Liver (tissue), 9 donors: Measurements from ENCODE around the gene POU6F2. TPM values are rescaled to one million over a fixed set of nuclear protein-coding genes. Genes with fewer than 3 reads are reported as not detected.

Experiments
- DNase-seq: peaks from one replicate; pipeline ENCODE4 v3.0.0-alpha.2; 2017; ENCODE audit warnings: low spot score
- H3K27ac ChIP-seq, 2 donors: one replicate each; pipeline ENCODE4 v1.7.0; 2013; ENCODE audit warnings: inconsistent platforms in 2 of 2, low read length in 2 of 2, control low read depth in 1 of 2, low read depth in 1 of 2, mild to moderate bottlenecking in 1 of 2
- H3K27me3 ChIP-seq, 4 donors: one replicate each; pipeline versions ENCODE4 v1.6.1 to v1.7.0; 2013; ENCODE audit warnings: low read length in 3 of 4, inconsistent platforms in 1 of 4, mild to moderate bottlenecking in 1 of 4, moderate library complexity in 1 of 4; ENCODE audit not compliant: control insufficient read depth in 4 of 4, insufficient read depth in 4 of 4
- H3K36me3 ChIP-seq, 4 donors: one replicate each; pipeline versions ENCODE4 v1.6.1 to v1.7.0; 2013; ENCODE audit warnings: low read length in 3 of 4, mild to moderate bottlenecking in 3 of 4, low read depth in 1 of 4, moderate library complexity in 1 of 4; ENCODE audit not compliant: control insufficient read depth in 4 of 4, insufficient read depth in 3 of 4
- H3K4me1 ChIP-seq, 4 donors: one replicate each; pipeline versions ENCODE4 v1.6.1 to v1.7.0; 2013; ENCODE audit warnings: low read length in 3 of 4, mild to moderate bottlenecking in 3 of 4, moderate library complexity in 1 of 4; ENCODE audit not compliant: control insufficient read depth in 4 of 4, insufficient read depth in 4 of 4
- H3K4me3 ChIP-seq, 3 donors: one replicate each; pipeline versions ENCODE4 v1.6.1 to v1.7.0; 2013; ENCODE audit warnings: low read length in 3 of 3, control low read depth in 1 of 3, low read depth in 1 of 3, mild to moderate bottlenecking in 1 of 3
- H3K9ac ChIP-seq, 2 donors: one replicate each; pipeline ENCODE4 v1.7.0; 2013; ENCODE audit warnings: low read length in 2 of 2, mild to moderate bottlenecking in 2 of 2, moderate library complexity in 2 of 2, control low read depth in 1 of 2, low read depth in 1 of 2
- H3K9me3 ChIP-seq, 4 donors: one replicate each; pipeline versions ENCODE4 v1.6.1 to v1.7.0; 2013; ENCODE audit warnings: low read length in 3 of 4; ENCODE audit not compliant: control insufficient read depth in 4 of 4
- CTCF ChIP-seq: fragments of 150-350 bp; IDR thresholded peaks from 2 replicates; pipeline ENCODE4 v1.5.1; 2017; ENCODE audit warnings: improper control_type of control experiment, low read depth, low read length; ENCODE audit not compliant: missing input control
- EGR1 ChIP-seq, 2 donors: IDR thresholded peaks; 2 replicates each; pipeline ENCODE4 v1.6.1; 2016 to 2018; ENCODE audit warnings: antibody characterized with exemption in 2 of 2, low read depth in 2 of 2
- FOXA1 ChIP-seq: IDR thresholded peaks from 2 replicates; pipeline ENCODE4 v1.6.1; 2016; ENCODE audit warnings: antibody characterized with exemption
- FOXA2 ChIP-seq: IDR thresholded peaks from 2 replicates; pipeline ENCODE4 v1.6.1; 2016; ENCODE audit warnings: antibody characterized with exemption
- HNF4A ChIP-seq, 2 donors: conservative IDR thresholded peaks; 2 replicates each; pipeline ENCODE4 v1.6.1; 2016; ENCODE audit warnings: antibody characterized with exemption in 2 of 2, mild to moderate bottlenecking in 2 of 2
- HNF4G ChIP-seq: IDR thresholded peaks from 2 replicates; pipeline ENCODE4 v1.6.1; 2016; ENCODE audit warnings: antibody characterized with exemption
- JUND ChIP-seq, 2 donors: IDR thresholded peaks; 2 replicates each; pipeline ENCODE4 v1.6.1; 2016; ENCODE audit warnings: antibody characterized with exemption in 2 of 2
- MAX ChIP-seq: IDR thresholded peaks from 2 replicates; pipeline ENCODE4 v1.6.1; 2016; ENCODE audit warnings: antibody characterized with exemption
- NR2F2 ChIP-seq: IDR thresholded peaks from 2 replicates; pipeline ENCODE4 v1.6.1; 2016; ENCODE audit warnings: antibody characterized with exemption
- RAD21 ChIP-seq, 2 donors: IDR thresholded peaks; 2 replicates each; pipeline ENCODE4 v1.6.1; 2016; ENCODE audit warnings: antibody characterized with exemption in 2 of 2, mild to moderate bottlenecking in 2 of 2
- REST ChIP-seq: IDR thresholded peaks from 2 replicates; pipeline ENCODE4 v1.6.1; 2016; ENCODE audit warnings: antibody characterized with exemption, mild to moderate bottlenecking
- RXRA ChIP-seq, 2 donors: IDR thresholded peaks; 2 replicates each; pipeline ENCODE4 v1.6.1; 2017 to 2018; ENCODE audit warnings: antibody characterized with exemption in 2 of 2, mild to moderate bottlenecking in 1 of 2
- SP1 ChIP-seq: IDR thresholded peaks from 2 replicates; pipeline ENCODE4 v1.6.1; 2018; ENCODE audit warnings: antibody characterized with exemption, mild to moderate bottlenecking
- YY1 ChIP-seq: IDR thresholded peaks from 2 replicates; pipeline ENCODE4 v1.6.1; 2016; ENCODE audit warnings: antibody characterized with exemption, mild to moderate bottlenecking
- ZBTB33 ChIP-seq: IDR thresholded peaks from 2 replicates; pipeline ENCODE4 v1.6.1; 2016; ENCODE audit warnings: antibody characterized with exemption
- WGBS: extraction: QIAGEN DNeasy Blood & Tissue Kit; methylation state at CpG from one replicate; pipeline ENCODE4 v1.1.7; 2013; 5-methylcytosine and 5-hydroxymethylcytosine counted together
- polyA plus RNA-seq, 2 donors: library from polyadenylated mRNA; stranded (reverse) in 1 of 2; unstranded in 1 of 2; fragments of 200-250 nt in 1 of 2; fragments of >200 nt in 1 of 2; fragmentation: Nextera tagmentation in 1 of 2; extraction: Ambion mirVana in 1 of 2; gene quantifications; one replicate each; pipeline versions ENCODE4 v1.2.1 to v1.2.3, GENCODE V29; 2013 to 2015
- total RNA-seq, 2 donors: library from RNA; depleted of rRNA; stranded (reverse); fragments of >200 nt; gene quantifications; one replicate each; pipeline ENCODE4 v1.2.3, GENCODE V29; 2014
- donor health status: healthy.
- donor health status: healthy.
- donor health status: healthy.
- donor health status: healthy.
- donor health status: healthy.

Gene POU6F2
- total and polyA plus RNA-seq, 4 donors, result under 0.01 to 0.24 (median 0.08) TPM; not detected in 1

- DNase-seq, result no peak
- Histone ChIP-seq H3K27me3 (no peaks in the 10 kb centered on the region), H3K4me1 (no peaks in the 10 kb centered on the region), H3K9ac (no peak overlapping the region), H3K27ac (no peak overlapping the region), H3K9me3 (no peaks in the 10 kb centered on the region), H3K36me3 (no peaks in the 10 kb centered on the region), H3K4me3 (no peak overlapping the region)
- 85% methylated on average over 7 of the region's 7 CpGs for WGBS
- TF ChIP-seq HNF4G (no peak), RAD21 (IDR thresholded peaks at IDR 0.05) (no peak), FOXA2 (no peak), ZBTB33 (no peak), CTCF (no peak), FOXA1 (no peak), EGR1 (IDR thresholded peaks at IDR 0.05; ENCODE audit: low read depth in 2 of 2) (no peak), YY1 (no peak)
Observed at GRCh38 chr7:39349452-39350123, 371.9 kb downstream of the POU6F2 start.

- peak overlapping the region in 1 of 2 donors; percentile 47 for H3K9ac ChIP-seq
- peak overlapping the region in 1 of 2 donors; percentile 48 for H3K27ac ChIP-seq
- DNase-seq, result peak; percentile 39
- H3K9me3 ChIP-seq, result no peaks in the 10 kb centered on the region
- no peak overlapping the region for H3K4me3 ChIP-seq
- 29% methylated on average over 17 of the region's 17 CpGs for WGBS
- no peaks in the 10 kb centered on the region for H3K36me3 ChIP-seq
- no peaks in the 10 kb centered on the region for H3K4me1 ChIP-seq
- no peaks in the 10 kb centered on the region for H3K27me3 ChIP-seq
- TF ChIP-seq REST (no peak), FOXA2 (peak; percentile 10), SP1 (peak; percentile 17), FOXA1 (no peak), MAX (peak; percentile 15), HNF4A (conservative IDR thresholded peaks at IDR 0.05) (peak; percentile 51 to 72), EGR1 (IDR thresholded peaks at IDR 0.05; ENCODE audit: low read depth in 2 of 2) (peak in 1 of 2 donors; percentile 62), NR2F2 (no peak), RAD21 (IDR thresholded peaks at IDR 0.05) (peak; percentile 12 to 28), RXRA (IDR thresholded peaks at IDR 0.05) (peak; percentile 16 to 67), JUND (IDR thresholded peaks at IDR 0.05) (no peak), YY1 (peak; percentile 84)
Observed at GRCh38 chr7:39353615-39354376, 376.1 kb downstream of the POU6F2 start.
